ENCODE measurements around the gene LRRC43. TPM values are rescaled to one million over a fixed set of nuclear protein-coding genes. Genes with fewer than 3 reads are reported as not detected.
A peak's percentile ranks its signal among the peaks of the same experiment; 100 is the strongest.

Gene LRRC43
- total and polyA plus RNA-seq, 8 donors = 0.70 to 3.3 (median 2.3) TPM

GRCh38 chr12:122190842-122191668 lies 8.1 kb downstream of the LRRC43 start:
- H3K4me1 ChIP-seq = no peaks in the 10 kb centered on the region
- intact Hi-C loops (cut with DNase I) = no loop called here
- ATAC-seq = peak; percentile 95

DNA sequence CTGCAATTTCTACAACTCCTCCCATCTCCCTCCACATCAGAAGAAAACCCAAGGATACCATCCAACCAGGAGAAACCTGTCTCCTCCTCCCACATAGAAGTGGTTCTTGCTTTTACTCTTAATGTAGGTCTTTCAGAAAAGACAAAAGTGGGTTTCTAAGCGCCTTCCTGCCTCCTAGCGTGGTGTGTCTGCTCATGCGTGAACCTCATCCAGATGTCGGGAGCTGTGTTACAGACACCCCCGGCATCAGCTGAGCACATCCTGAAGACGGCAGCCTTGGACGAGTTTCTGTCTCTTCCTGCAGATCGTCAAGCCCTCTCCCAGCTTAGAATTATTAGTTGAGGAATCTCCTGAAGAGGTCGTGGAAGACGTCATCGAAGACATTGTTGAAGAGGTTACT lies 9.5 kb downstream of the LRRC43 start:
- Histone ChIP-seq H3K27ac (no peak overlapping the region), H3K36me3 (no peaks in the 10 kb centered on the region), H3K9me3 (no peaks in the 10 kb centered on the region), H3K27me3 (peaks cover 0 to 2% of the 10 kb centered on the region in 2 donors), H3K4me3 (no peak overlapping the region), H3K4me1 (no peaks in the 10 kb centered on the region)
- DNase-seq = no peak
- ATAC-seq = no peak
- intact Hi-C loops (cut with DNase I) = no loop called here
- TF ChIP-seq CTCF (IDR thresholded peaks at IDR 0.05) = no peak

More at GRCh38 chr12:122190842-122191668, 8.1 kb downstream of the LRRC43 start:
- DNase-seq = peak in 1 of 4 donors; percentile 38
- H3K4me3 ChIP-seq = no peak overlapping the region
- no peaks in the 10 kb centered on the region for H3K27me3 ChIP-seq
- no peaks in the 10 kb centered on the region for H3K36me3 ChIP-seq
- TF ChIP-seq CTCF (IDR thresholded peaks at IDR 0.05) = peak; percentile 65 to 66
- no peak overlapping the region for H3K27ac ChIP-seq
- H3K9me3 ChIP-seq = no peaks in the 10 kb centered on the region

DNA sequence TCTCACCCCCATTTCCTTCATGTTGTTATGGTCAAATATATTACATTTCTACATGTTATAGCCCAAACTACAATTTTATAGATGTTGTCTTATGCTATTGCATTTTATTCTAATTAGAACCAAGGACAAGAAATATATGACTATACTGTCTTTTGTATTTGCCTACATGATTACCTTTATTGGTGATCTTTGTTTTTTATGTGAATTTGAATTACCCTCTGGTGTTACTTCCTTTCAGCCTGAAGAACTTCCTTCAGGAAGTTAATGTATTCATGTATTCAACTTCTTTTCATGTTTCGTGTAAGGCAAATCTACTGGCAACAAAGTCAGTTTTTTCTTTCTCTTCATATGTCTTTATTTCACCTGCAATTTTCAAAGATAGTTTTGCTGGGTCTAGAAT lies 11.9 kb downstream of the LRRC43 start:
- no peaks in the 10 kb centered on the region for H3K4me1 ChIP-seq
- no peak for TF ChIP-seq CTCF (IDR thresholded peaks at IDR 0.05)
- no peak overlapping the region for H3K27ac ChIP-seq
- H3K4me3 ChIP-seq = no peak overlapping the region
- DNase-seq = no peak
- no peaks in the 10 kb centered on the region for H3K9me3 ChIP-seq
- ATAC-seq = no peak
- H3K27me3 ChIP-seq = peaks cover 0 to 26% of the 10 kb centered on the region in 2 donors
- intact Hi-C loops (cut with DNase I) = no loop called here
- no peaks in the 10 kb centered on the region for H3K36me3 ChIP-seq

DNA sequence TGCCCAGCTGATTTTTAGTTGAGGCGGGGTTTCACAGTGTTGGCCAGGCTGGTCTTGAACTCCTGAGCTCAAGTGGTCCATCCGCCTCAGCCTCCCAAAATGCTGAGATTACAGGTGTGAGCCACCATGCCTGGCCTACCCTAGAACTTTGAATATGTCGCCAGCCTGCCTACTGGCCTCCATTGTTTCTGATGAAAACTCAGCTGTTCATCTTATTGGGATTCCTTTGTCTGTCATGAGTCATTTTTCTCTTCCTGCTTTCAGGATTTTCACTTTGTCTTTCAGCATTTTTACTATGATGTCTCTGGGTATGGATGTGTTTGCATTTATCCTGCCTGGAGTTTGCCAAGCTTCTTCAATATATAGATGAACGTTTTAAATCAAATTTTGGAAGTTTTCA lies 12.5 kb downstream of the LRRC43 start:
- intact Hi-C loops (cut with DNase I) = no loop called here

More for the DNA sequence above, 12.5 kb downstream of the LRRC43 start:
- H3K27me3 ChIP-seq = peaks cover 0 to 32% of the 10 kb centered on the region in 2 donors
- no peak for TF ChIP-seq CTCF (IDR thresholded peaks at IDR 0.05)
- H3K36me3 ChIP-seq = no peaks in the 10 kb centered on the region
- DNase-seq (no peak), ATAC-seq (no peak)
- no peak overlapping the region for H3K4me3 ChIP-seq
- H3K27ac ChIP-seq = no peak overlapping the region
- no peaks in the 10 kb centered on the region for H3K9me3 ChIP-seq
- H3K4me1 ChIP-seq = no peaks in the 10 kb centered on the region
